HEK293 (cell line): Measurements from ENCODE around the gene MYO1E.

Source experiments
- CTCF ChIA-PET: fragments of 350-600 bp; formaldehyde crosslinking; extraction: SDS; loops from one replicate; lab custom pipeline; 2021; ENCODE audit warnings: antibody characterized with exemption; lab: Yijun Ruan, JAX
- POLR2A ChIA-PET: fragments of 300-600 bp; formaldehyde crosslinking; extraction: SDS; loops from one replicate; lab custom pipeline; 2020; ENCODE audit warnings: antibody characterized with exemption, inconsistent platforms; lab: Yijun Ruan, JAX
- H3K27ac ChIP-seq: fragments of 200-500 bp; sonication (Bioruptor generic); 2 replicates; pipeline ENCODE4 v1.5.1; 2014; ENCODE audit warnings: low read depth, low read length, control low read depth, inconsistent platforms; ENCODE audit errors: extremely low read depth
- H3K36me3 ChIP-seq, 2 experiments: fragments of 200-500 bp in 1 of 2; sonication (Bioruptor generic) in 1 of 2; 1 replicate in 1 of 2; 2 replicates in 1 of 2; pipeline ENCODE4 v1.5.1; 2014 to 2017; ENCODE audit warnings: inconsistent platforms in 2 of 2, low read length in 2 of 2; ENCODE audit not compliant: control insufficient read depth in 2 of 2, insufficient read depth in 1 of 2
- H3K4me1 ChIP-seq: fragments of 200-500 bp; sonication (Bioruptor generic); 2 replicates; pipeline ENCODE4 v1.5.1; 2014; ENCODE audit warnings: mild to moderate bottlenecking, low read length, inconsistent platforms; ENCODE audit not compliant: control insufficient read depth, insufficient read depth
- H3K4me3 ChIP-seq: 2 replicates; pipeline ENCODE4 v1.5.1; 2011; ENCODE audit warnings: low read depth, mild to moderate bottlenecking, control low read depth, low read length, moderate library complexity
- H3K9me3 ChIP-seq: fragments of 200-500 bp; sonication (Bioruptor generic); 2 replicates; pipeline ENCODE4 v1.5.1; 2014; ENCODE audit warnings: low read depth, low read length, inconsistent platforms; ENCODE audit not compliant: control insufficient read depth, insufficient read depth
- CTCF ChIP-seq: fragments of 450-650 bp; formaldehyde crosslinking; IDR thresholded peaks from 2 replicates; pipeline ENCODE4 v1.5.1; 2016; ENCODE audit warnings: missing biosample characterization, missing genetic modification characterization
- EGR2 ChIP-seq: fragments of 450-650 bp; formaldehyde crosslinking; IDR thresholded peaks from 2 replicates; pipeline ENCODE4 v1.5.1; 2016; ENCODE audit warnings: low read depth, missing biosample characterization, missing genetic modification characterization
- KLF16 ChIP-seq: fragments of 450-650 bp; formaldehyde crosslinking; IDR thresholded peaks from 2 replicates; pipeline ENCODE4 v1.5.1; 2017; ENCODE audit warnings: missing biosample characterization, missing genetic modification characterization
- KLF17 ChIP-seq: fragments of 450-650 bp; formaldehyde crosslinking; IDR thresholded peaks from 2 replicates; pipeline ENCODE4 v1.5.1; 2016; ENCODE audit warnings: missing biosample characterization, missing genetic modification characterization
- SALL2 ChIP-seq: fragments of 450-650 bp; formaldehyde crosslinking; IDR thresholded peaks from 2 replicates; pipeline ENCODE4 v1.5.0; 2017; ENCODE audit warnings: missing biosample characterization, mild to moderate bottlenecking, missing genetic modification characterization, borderline replicate concordance
- ZNF10 ChIP-seq: fragments of 450-650 bp; formaldehyde crosslinking; IDR thresholded peaks from 2 replicates; pipeline ENCODE4 v1.5.1; 2017; ENCODE audit warnings: missing biosample characterization, missing genetic modification characterization
- ZNF133 ChIP-seq: fragments of 450-650 bp; formaldehyde crosslinking; IDR thresholded peaks from 2 replicates; pipeline ENCODE4 v1.5.1; 2016; ENCODE audit warnings: missing biosample characterization, missing genetic modification characterization
- ZNF221 ChIP-seq: fragments of 450-650 bp; formaldehyde crosslinking; IDR thresholded peaks from 2 replicates; pipeline ENCODE4 v1.5.1; 2017; ENCODE audit warnings: missing biosample characterization, missing genetic modification characterization, borderline replicate concordance
- ZNF292 ChIP-seq: fragments of 450-650 bp; formaldehyde crosslinking; IDR thresholded peaks from 2 replicates; pipeline ENCODE4 v1.5.1; 2016; ENCODE audit warnings: low read depth, missing biosample characterization, missing genetic modification characterization, borderline replicate concordance
- ZNF335 ChIP-seq: fragments of 450-650 bp; formaldehyde crosslinking; conservative IDR thresholded peaks from 2 replicates; pipeline ENCODE4 v1.5.1; 2016; ENCODE audit warnings: missing biosample characterization, missing genetic modification characterization
- ZNF366 ChIP-seq: fragments of 450-650 bp; formaldehyde crosslinking; conservative IDR thresholded peaks from 2 replicates; pipeline ENCODE4 v1.5.1; 2016; ENCODE audit warnings: missing biosample characterization, missing genetic modification characterization
- ZNF391 ChIP-seq: fragments of 450-650 bp; formaldehyde crosslinking; IDR thresholded peaks from 2 replicates; pipeline ENCODE4 v1.5.1; 2016; ENCODE audit warnings: low read depth, missing biosample characterization, missing genetic modification characterization, borderline replicate concordance
- ZNF398 ChIP-seq: fragments of 450-650 bp; formaldehyde crosslinking; IDR thresholded peaks from 2 replicates; pipeline ENCODE4 v1.5.1; 2017; ENCODE audit warnings: missing biosample characterization, missing genetic modification characterization
- ZNF596 ChIP-seq: fragments of 450-650 bp; IDR thresholded peaks from 2 replicates; pipeline ENCODE4 v1.5.0; 2018; ENCODE audit warnings: missing biosample characterization, mild to moderate bottlenecking, missing genetic modification characterization, moderate library complexity
- ZNF792 ChIP-seq: fragments of 450-650 bp; formaldehyde crosslinking; IDR thresholded peaks from 2 replicates; pipeline ENCODE4 v1.5.1; 2016; ENCODE audit warnings: missing biosample characterization, missing genetic modification characterization
- ZSCAN4 ChIP-seq: fragments of 450-650 bp; formaldehyde crosslinking; IDR thresholded peaks from 2 replicates; pipeline ENCODE4 v1.5.1; 2017; ENCODE audit warnings: missing biosample characterization, missing genetic modification characterization
- ZXDB ChIP-seq: fragments of 450-650 bp; formaldehyde crosslinking; IDR thresholded peaks from 2 replicates; pipeline ENCODE4 v1.5.1; 2016; ENCODE audit warnings: missing biosample characterization, missing genetic modification characterization
- TF ChIP-seq, protein P1 (sequence below): fragments of 450-650 bp; formaldehyde crosslinking; IDR thresholded peaks from 2 replicates; pipeline ENCODE4 v1.5.1; 2016; ENCODE audit warnings: missing biosample characterization, missing genetic modification characterization, low read depth
- TF ChIP-seq, protein P2 (sequence below): sonication (generic); formaldehyde crosslinking; IDR thresholded peaks from 2 replicates; pipeline ENCODE4 v1.8.1; 2022; ENCODE audit warnings: mild to moderate bottlenecking, moderate library complexity, missing genetic modification reagents
- TF ChIP-seq, protein P3 (sequence below): fragments of 450-650 bp; formaldehyde crosslinking; IDR thresholded peaks from 2 replicates; pipeline ENCODE4 v1.5.1; 2016; ENCODE audit warnings: missing biosample characterization, missing genetic modification characterization
- TF ChIP-seq, protein P4 (sequence below): fragments of 450-650 bp; formaldehyde crosslinking; IDR thresholded peaks from 2 replicates; pipeline ENCODE4 v1.5.1; 2016; ENCODE audit warnings: missing biosample characterization, missing genetic modification characterization, borderline replicate concordance

MYO1E gene

DNA sequence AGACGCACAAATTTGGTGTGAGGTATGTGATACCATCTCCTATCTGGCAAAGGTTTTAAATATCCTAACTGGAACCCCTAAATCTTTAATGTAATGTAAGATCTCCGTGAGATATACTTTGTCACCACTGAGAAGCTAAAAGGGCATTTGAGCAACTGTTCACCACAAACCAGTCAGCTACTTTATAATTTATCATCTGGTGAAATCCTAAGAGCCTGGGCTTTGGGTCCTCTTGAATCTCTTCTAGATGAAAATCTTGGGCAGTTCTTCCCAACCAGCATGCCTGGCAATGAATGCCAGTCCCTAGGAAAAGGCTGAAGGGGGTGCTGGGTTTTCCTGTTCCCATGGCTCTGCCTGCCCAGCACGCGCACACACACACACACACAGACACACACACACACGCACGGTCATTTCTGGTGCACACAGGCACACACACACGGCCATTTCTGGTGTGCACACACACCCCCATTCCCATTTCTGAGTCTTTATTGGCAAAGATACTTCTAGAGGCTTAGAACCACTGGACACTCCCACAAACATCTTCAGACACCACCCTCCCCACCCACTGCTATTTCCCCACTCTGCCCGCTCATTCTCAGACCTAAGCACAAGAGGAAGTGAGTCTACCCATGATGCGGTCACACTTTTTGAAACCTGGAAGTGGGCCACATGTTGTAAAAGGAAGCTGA is 72.6 kb downstream of the MYO1E start (continued):
- peak; percentile 68 for TF ChIP-seq ZNF398 (tag by site-specific recombination)
- peak; percentile 63 for TF ChIP-seq ZNF335 (tag by site-specific recombination)
- TF ChIP-seq ZSCAN4 (tag by site-specific recombination), result peak; percentile 92
- TF ChIP-seq, protein P1, sequence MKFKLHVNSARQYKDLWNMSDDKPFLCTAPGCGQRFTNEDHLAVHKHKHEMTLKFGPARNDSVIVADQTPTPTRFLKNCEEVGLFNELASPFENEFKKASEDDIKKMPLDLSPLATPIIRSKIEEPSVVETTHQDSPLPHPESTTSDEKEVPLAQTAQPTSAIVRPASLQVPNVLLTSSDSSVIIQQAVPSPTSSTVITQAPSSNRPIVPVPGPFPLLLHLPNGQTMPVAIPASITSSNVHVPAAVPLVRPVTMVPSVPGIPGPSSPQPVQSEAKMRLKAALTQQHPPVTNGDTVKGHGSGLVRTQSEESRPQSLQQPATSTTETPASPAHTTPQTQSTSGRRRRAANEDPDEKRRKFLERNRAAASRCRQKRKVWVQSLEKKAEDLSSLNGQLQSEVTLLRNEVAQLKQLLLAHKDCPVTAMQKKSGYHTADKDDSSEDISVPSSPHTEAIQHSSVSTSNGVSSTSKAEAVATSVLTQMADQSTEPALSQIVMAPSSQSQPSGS, result peak; percentile 57
- peak; percentile 44; the same call in 1 of the 2 replicates for TF ChIP-seq KLF16 (tag by site-specific recombination)
- no peak for TF ChIP-seq ZNF391 (tag by site-specific recombination)
- no peak for TF ChIP-seq ZNF133 (tag by site-specific recombination)
- TF ChIP-seq ZXDB, result 0 out of 2 replicates have a peak, but pooled peaks have one; percentile 24
- peak; percentile 37; the same call in 1 of the 2 replicates for TF ChIP-seq ZNF366 (tag by site-specific recombination)
- TF ChIP-seq EGR2, result peak; percentile 80
- no peak for TF ChIP-seq ZNF221 (tag by site-specific recombination)
- peak; percentile 54 for TF ChIP-seq ZNF10 (tag by site-specific recombination)

DNA sequence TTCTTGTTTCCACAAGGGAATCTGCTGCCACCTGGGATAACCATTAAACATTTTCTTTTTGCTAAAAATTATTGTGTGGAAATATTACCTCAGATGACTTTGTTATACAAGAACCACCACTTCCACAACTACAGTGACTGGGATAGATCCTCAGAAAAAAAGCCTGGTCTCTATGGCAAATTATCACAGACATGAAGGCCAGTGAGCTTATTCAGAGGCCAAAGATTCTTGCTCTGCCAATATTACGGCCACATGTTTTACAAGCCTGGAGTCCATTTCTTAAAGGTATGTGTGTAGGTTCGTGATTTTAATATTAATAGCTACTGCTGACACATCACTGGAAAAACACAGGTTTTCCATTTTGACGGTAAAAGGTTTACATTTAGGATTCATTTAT is 73.8 kb downstream of the MYO1E start:
- no peak overlapping the region for H3K27ac ChIP-seq
- H3K9me3 ChIP-seq, result no peaks in the 10 kb centered on the region
- no peaks in the 10 kb centered on the region for H3K36me3 ChIP-seq
- ChIA-PET CTCF (no interaction called here), POLR2A (no interaction called here)
- peaks cover 14% of the 10 kb centered on the region for H3K4me1 ChIP-seq
- no peak overlapping the region for H3K4me3 ChIP-seq
- TF ChIP-seq, protein P2, sequence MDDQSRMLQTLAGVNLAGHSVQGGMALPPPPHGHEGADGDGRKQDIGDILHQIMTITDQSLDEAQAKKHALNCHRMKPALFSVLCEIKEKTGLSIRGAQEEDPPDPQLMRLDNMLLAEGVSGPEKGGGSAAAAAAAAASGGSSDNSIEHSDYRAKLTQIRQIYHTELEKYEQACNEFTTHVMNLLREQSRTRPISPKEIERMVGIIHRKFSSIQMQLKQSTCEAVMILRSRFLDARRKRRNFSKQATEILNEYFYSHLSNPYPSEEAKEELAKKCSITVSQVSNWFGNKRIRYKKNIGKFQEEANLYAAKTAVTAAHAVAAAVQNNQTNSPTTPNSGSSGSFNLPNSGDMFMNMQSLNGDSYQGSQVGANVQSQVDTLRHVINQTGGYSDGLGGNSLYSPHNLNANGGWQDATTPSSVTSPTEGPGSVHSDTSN, result no peak
- no peak for TF ChIP-seq ZNF221 (tag by site-specific recombination)
- no peak for TF ChIP-seq CTCF
- TF ChIP-seq, protein P3, sequence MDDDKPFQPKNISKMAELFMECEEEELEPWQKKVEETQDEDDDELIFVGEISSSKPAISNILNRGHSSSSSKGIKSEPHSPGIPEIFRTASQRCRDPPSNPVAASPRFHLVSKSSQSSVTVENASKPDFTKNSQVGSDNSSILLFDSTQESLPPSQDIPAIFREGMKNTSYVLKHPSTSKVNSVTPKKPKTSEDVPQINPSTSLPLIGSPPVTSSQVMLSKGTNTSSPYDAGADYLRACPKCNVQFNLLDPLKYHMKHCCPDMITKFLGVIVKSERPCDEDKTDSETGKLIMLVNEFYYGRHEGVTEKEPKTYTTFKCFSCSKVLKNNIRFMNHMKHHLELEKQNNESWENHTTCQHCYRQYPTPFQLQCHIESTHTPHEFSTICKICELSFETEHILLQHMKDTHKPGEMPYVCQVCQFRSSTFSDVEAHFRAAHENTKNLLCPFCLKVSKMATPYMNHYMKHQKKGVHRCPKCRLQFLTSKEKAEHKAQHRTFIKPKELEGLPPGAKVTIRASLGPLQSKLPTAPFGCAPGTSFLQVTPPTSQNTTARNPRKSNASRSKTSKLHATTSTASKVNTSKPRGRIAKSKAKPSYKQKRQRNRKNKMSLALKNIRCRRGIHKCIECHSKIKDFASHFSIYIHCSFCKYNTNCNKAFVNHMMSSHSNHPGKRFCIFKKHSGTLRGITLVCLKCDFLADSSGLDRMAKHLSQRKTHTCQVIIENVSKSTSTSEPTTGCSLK (tag by site-specific recombination), result no peak
- TF ChIP-seq SALL2 (tag by site-specific recombination), result no peak
- TF ChIP-seq, protein P4, sequence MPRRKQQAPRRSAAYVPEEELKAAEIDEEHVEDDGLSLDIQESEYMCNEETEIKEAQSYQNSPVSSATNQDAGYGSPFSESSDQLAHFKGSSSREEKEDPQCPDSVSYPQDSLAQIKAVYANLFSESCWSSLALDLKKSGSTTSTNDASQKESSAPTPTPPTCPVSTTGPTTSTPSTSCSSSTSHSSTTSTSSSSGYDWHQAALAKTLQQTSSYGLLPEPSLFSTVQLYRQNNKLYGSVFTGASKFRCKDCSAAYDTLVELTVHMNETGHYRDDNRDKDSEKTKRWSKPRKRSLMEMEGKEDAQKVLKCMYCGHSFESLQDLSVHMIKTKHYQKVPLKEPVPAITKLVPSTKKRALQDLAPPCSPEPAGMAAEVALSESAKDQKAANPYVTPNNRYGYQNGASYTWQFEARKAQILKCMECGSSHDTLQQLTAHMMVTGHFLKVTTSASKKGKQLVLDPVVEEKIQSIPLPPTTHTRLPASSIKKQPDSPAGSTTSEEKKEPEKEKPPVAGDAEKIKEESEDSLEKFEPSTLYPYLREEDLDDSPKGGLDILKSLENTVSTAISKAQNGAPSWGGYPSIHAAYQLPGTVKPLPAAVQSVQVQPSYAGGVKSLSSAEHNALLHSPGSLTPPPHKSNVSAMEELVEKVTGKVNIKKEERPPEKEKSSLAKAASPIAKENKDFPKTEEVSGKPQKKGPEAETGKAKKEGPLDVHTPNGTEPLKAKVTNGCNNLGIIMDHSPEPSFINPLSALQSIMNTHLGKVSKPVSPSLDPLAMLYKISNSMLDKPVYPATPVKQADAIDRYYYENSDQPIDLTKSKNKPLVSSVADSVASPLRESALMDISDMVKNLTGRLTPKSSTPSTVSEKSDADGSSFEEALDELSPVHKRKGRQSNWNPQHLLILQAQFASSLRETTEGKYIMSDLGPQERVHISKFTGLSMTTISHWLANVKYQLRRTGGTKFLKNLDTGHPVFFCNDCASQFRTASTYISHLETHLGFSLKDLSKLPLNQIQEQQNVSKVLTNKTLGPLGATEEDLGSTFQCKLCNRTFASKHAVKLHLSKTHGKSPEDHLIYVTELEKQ, result no peak
- TF ChIP-seq ZNF596 (tag by site-specific recombination), result no peak
- TF ChIP-seq KLF17 (tag by site-specific recombination), result no peak
- no peak for TF ChIP-seq ZNF792 (tag by site-specific recombination)
- no peak for TF ChIP-seq ZNF292 (tag by site-specific recombination)
